H1 (cell line): ENCODE data around the gene STK16.

Source experiments
- CTCF ChIP-seq, 3 experiments: IDR thresholded peaks; 1 replicate in 2 of 3; 2 replicates in 1 of 3; pipeline versions ENCODE4 v1.5.1 to v1.6.1; 2011; ENCODE audit warnings: low read length in 3 of 3, mild to moderate bottlenecking in 3 of 3, inconsistent platforms in 2 of 3, low read depth in 1 of 3, moderate library complexity in 1 of 3; ENCODE audit not compliant: insufficient read depth in 1 of 3; ENCODE audit errors: control extremely low read depth in 1 of 3
- HDAC6 ChIP-seq: IDR thresholded peaks from one replicate; pipeline ENCODE4 v1.7.1; 2012; ENCODE audit warnings: low read depth, mild to moderate bottlenecking, inconsistent platforms, low read length, moderate library complexity
- JUND ChIP-seq: IDR thresholded peaks from 2 replicates; pipeline ENCODE4 v1.6.1; 2011; ENCODE audit warnings: mild to moderate bottlenecking, improper control_type of control experiment, low read length
- SP1 ChIP-seq: IDR thresholded peaks from 2 replicates; pipeline ENCODE4 v1.6.1; 2011; ENCODE audit warnings: low read depth, low read length
- TCF12 ChIP-seq: IDR thresholded peaks from 2 replicates; pipeline ENCODE4 v1.6.1; 2011; ENCODE audit warnings: low read depth, mild to moderate bottlenecking, low read length
- TF ChIP-seq, protein P1 (sequence below): IDR thresholded peaks from 2 replicates; pipeline ENCODE4 v1.6.1; 2011; ENCODE audit warnings: low read length, improper control_type of control experiment

DNA sequence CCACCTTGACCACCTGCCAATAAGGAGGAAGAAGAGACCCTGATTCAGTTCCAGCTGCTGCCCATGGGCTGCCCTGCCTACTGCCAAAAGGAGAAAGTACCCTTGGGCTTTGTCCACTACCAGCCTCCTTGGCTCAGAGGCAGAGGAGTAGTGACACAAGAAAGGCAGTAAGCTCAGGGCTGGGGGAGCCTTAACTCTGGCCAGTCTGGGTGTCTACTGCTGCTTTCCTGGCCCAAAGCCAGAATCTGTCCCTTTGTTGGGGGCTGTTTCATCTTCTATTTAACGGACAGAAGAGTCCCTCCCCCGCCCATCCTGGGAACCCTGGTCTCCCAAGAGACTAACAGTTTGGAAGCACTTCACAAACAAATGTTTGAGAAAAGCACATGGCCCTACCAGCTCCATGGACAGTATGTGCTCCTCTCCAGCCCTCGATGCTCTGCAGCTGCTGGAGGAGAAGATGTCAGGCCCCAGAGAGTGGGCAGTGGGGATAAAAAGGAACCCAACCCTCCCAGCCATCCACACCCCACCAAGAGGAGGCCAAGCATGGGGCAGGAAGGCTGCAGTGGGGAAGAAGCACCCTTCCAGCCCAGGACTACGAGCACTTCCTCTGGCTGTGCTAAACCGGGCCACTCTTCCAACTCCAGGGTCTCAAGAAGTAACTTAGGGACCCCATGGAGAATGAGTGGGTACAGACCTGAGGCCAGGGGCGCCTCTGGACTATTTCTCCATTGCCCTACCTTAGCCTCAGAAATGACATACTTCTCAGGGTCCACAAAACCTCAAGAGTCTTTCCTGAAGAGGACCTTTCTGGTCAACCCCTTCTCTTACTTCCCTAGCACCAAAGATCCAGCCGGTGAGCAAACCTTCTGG, 17.0 kb upstream of the STK16 start:
- TF ChIP-seq SP1, result no peak
- no peak for TF ChIP-seq HDAC6
- TF ChIP-seq JUND, result no peak
- no peak for TF ChIP-seq CTCF (IDR thresholded peaks at IDR 0.05; ENCODE audit: control extremely low read depth in 1 of 3, insufficient read depth in 1 of 3, low read depth in 1 of 3, low read length in 3 of 3)
- no peak for TF ChIP-seq TCF12
- TF ChIP-seq, protein P1, sequence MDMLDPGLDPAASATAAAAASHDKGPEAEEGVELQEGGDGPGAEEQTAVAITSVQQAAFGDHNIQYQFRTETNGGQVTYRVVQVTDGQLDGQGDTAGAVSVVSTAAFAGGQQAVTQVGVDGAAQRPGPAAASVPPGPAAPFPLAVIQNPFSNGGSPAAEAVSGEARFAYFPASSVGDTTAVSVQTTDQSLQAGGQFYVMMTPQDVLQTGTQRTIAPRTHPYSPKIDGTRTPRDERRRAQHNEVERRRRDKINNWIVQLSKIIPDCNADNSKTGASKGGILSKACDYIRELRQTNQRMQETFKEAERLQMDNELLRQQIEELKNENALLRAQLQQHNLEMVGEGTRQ, result no peak
